C1 segment of cervical spinal cord (tissue), 14 donors: Measurements from ENCODE around the gene HNRNPLL.
A peak's percentile ranks its signal among the peaks of the same experiment; 100 is the strongest.
"Not testable (repeated sequence)": the region's sequence is repeated elsewhere in the genome, so short reads cannot be mapped to it uniquely, and the experiment has no call there.

Experiments
- DNase-seq, 14 donors: peaks; one replicate each; lab custom pipeline; 2025; lab: John Stamatoyannopoulos, UW

Gene HNRNPLL

DNA sequence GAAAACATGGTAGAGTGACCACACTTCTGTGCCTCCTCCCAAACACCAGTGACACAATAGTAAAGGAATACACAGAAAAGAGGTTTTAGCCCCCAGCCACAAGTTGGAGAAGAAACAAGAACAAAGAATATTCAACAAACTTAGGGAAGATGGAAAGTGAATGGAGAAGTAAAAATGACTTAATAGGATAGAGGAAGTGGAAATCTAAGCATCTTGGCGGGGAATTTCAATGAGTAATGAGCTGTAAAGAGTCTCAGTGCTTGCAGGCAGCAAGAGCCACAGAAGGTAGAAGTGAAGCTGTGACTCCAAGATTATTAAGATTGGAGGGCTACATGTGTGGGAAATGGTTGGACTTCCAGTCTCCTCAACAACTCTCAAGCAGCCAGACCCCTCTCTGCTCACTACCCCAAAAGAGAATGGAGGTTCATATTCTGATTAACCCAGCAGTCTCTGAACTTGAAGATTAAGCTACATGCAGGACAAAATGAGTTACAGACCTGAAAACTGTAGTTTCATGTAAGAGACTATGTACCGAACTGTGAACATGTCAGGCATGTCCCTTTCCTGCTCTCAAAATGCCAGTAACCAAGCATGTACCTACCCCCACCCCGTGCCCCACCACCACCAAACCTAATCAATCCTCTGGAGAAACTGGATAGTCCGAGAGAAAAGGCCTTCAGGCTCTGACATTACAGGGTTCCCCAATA, 16.9 kb upstream of the HNRNPLL start:
- DNase-seq = no peak

DNA sequence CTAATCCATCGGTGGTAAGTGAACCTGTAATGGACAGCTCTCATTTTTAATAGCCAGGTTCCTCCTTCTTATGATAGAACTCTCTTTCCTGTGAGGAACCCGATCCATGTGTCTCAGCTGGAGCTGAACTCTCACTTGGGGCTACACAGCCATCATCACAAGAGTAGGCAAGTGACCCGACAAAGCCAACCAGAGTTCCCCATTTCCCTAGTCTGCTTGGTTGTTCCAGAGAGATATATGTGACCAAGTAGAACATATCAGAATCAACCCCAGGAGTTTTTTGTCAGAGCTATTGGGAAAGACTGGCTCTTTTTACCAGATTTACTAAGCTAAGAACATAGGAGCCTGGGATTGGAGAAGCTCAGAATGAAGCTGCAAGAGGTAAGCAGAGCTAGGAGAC, 14.6 kb upstream of the HNRNPLL start:
- DNase-seq = no peak

DNA sequence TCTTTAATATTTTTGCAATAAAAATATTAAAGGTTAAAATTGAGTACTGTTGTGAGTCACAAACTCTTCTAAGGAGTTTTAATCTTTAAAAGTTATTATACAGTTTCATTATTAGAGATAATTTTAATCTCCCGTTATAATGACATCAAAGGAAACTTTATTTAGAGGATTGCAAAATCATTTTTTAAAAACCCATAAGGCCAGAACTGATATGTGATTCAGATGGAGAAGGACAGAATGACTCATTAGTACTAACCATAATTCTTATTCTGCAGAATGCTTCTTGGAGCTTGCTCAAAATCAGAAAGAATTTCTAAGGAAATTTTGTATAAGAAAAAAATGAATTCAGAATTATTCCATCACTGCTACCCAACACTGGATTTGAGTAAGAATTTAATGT, 12.5 kb upstream of the HNRNPLL start:
- no peak for DNase-seq

DNA sequence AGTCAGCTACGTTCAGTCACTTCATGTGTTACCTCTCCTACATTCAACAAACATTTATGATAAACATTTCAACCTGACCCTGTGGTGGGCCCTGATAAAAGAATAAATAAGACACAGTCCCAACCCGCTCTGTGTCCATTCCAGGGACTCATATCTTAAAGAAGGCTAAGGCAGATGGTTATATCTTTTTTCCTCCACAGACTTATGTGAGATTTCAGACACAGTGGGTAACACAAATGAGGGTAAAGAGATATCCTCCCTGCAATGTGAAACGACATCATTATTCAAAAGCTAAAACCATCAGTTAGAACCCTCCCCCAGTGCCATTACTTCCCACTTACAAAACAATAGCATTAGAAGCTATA, 11.1 kb upstream of the HNRNPLL start:
- DNase-seq = no peak

DNA sequence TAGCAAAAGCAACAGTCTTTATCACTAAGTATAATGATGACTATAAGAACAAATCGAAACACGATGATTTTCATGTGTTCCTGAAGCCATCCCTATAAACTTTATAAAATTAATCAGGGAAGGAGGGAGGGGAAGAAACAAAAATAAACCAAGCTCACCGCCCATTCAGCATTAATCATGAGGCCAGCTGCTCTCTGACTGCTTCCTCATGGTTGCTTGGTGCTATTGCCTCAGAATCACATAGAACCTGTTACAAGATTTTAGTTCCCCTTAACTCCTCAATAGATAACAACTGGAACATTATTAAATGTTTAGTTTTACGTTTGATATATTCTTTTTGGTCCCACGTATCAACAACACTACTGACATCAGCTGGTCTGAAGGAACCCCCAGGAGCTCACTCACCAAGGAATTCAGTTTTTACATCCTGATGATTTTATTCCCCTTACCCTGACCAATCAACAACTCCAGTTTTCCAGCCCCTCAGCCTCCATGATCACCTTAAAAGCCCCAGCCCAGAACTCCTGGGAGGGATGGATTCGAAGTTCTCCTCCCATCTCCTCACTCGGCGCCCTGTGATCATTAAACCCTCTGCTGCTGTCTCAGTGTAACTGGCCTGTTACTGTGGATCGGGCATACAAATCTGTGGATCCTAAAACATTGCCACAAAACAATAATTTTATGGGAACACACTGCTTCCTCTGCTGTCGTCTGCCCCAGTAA, 10.6 kb upstream of the HNRNPLL start:
- peak in 1 of 14 donors; percentile 6 for DNase-seq

DNA sequence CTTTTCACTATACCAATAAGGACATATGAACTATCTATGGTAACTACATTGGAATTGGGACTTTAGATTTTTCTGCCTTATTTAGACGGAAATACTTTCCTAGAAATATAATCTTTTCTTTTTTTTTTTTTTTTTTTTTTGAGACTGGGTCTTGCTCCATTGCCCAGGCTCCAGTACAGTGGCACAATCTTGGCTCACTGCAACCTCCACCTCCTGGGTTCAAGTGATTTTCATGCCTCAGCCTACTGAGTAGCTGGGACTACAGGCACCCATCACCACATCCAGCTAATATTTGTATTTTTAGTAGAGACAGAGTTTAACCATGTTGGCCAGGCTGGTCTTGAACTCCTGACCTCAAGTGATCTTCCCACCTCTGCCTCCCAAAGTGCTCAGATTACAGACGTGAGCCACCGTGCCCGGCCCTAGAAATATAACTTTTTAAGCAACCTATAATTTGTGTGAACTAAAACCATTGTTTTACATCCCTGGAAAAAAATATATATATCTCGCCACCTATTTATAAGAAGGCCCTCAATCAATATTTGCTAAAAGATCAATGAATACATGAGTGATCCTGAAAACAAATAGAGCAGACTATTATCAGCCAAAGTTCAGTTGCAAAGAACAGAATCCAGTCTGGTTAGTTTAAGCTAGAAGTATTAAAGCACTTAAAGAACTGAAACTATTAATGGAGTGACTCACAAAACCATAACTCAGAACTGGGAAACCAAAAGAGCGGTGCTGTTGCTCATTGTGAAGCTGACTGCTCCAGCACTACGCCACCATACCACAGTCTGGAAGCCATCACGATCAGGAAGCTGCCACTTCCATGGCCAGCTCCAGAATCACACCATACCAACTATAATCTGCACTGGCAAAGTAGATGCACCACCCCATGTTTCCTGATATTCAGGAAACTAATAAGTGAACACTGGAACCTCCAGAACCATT, 8.4 kb upstream of the HNRNPLL start:
- DNase-seq = no peak

DNA sequence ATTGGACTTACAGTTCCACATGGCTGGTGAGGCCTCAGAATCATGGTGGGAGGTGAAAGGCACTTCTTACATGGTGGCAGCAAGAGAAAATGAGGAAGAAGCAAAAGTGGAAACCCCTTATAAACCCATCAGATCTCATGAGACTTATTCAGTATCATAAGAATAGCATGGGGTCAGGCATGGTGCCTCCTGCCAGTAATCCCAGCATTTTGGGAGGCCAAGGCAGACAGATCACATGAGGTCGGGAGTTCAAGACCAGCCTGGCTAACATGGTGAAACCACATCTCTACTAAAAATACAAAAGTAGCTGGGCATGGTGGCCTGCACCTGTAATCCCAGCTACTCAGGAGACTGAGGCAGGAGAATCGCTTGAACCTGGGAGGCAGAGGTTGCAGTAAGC, 6.5 kb upstream of the HNRNPLL start:
- not testable (repeated sequence) for DNase-seq

DNA sequence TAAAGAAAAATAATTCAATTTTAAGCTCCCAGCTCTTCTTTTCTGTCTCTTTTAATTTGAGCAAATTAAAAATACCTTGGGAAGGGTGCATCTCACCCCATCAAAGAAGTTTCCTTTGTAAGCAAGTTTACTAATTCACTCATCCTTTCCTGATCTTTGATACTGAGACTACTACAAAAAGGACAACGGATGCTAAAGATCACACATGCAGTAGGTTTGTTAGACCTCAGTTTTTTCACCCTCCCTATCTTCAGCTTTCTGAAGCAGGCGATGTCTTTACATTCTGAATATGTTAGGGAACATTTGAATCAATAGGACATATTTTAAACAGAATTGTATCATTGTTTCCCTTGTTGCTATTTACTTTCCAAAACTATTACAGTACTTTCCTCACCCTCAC, 6.0 kb upstream of the HNRNPLL start:
- DNase-seq = no peak

DNA sequence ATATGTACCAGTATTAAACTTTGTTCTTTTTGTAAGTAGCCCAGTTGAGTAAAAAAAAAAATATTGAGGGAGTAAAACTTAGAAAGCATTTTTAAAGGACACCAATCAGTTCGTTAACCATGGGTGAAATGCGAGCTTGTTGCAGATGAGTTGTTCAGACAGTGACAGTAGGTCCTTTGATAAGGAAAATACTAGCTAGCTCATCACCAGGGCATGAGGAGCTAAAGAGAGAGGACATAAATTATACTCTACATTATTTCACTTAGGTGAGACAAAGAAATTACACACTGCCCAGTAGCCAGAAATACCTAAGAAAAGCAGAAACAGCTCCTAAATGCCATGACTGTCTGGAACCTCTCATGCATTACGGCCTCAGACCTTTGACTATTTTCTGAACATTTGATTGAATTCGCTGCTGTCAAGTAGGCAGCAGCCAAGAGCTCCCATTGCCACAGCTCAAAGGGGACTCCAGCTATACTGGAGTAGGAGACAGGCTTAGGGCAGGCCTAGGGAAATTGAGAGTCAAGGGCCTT, 2.6 kb upstream of the HNRNPLL start:
- DNase-seq = no peak

DNA sequence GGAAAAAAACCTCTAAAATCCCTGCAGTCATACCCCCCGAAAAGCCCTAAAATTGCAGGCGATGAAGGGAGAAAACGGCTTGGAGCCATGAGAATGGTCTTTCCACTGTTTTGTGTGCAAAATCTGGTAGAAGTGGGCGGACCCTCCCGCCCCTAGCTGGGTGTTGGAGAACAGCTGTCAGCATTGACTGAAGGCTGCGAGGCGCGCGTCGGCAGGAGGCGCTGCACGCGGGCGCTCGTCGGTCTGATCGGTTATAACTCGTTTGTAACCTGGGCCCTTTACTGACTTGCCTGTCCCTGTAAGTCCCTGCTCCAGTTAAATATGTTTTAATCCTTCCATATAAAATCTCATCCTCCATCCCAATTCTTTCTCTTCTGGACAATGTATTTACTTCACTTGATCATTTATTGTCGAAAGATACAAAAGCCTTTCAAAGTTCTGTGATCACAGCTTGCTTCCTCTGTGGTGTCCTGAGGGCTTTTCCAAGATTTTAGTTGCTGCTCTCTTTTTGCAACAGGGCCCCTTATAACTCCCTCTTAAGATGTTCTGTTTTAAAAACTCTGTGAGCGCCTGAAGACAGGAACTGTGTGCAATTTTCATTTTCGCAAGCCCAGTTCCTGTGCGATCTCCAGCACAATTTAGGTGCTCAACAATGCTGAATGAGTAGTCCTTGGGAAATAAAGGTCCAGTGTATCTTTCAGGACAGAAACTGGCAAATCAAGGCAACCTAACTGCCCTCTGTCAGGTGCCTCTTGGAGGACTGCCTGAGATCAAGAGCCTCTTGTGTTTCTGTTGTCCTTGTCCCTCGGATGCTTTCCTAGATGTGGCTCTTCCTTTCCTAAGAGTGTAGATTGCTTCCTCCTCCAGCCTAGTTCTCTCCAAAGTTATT, 918 bp upstream of the HNRNPLL start:
- peak; percentile 14 to 88 (median 76) for DNase-seq

DNA sequence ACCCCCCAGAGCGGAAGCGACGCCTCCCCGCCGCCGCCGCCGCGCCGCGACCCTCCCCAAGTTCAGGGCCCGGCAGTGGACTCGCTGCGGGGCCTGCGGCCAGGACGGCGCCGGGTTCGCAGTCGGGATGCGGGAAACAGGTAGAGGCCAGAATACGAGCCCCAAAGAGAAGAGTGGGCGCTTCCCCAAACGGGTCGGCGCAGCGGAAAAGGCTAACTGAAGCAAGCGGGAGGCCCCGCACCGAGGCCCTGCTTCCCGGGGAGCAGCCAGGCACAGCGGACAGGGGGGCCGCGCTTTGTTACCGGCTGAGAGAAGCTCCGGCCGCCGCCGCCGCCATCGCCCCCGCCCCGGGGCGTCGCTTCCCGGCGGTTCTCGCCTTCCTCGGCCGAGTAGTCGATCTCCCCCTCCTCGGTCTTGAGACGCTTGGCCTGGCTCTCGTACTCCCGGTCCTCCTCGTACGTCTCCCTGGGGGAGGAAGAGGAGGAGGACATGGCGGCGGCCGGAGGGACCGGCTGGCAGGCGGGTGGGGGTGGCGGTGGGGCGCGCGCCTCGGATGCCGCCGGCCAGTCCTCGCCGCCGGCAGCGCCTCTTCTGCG, 494 bp downstream of the HNRNPLL start:
- DNase-seq = peak in 11 of 14 donors; percentile 47 to 87 (median 67)

DNA sequence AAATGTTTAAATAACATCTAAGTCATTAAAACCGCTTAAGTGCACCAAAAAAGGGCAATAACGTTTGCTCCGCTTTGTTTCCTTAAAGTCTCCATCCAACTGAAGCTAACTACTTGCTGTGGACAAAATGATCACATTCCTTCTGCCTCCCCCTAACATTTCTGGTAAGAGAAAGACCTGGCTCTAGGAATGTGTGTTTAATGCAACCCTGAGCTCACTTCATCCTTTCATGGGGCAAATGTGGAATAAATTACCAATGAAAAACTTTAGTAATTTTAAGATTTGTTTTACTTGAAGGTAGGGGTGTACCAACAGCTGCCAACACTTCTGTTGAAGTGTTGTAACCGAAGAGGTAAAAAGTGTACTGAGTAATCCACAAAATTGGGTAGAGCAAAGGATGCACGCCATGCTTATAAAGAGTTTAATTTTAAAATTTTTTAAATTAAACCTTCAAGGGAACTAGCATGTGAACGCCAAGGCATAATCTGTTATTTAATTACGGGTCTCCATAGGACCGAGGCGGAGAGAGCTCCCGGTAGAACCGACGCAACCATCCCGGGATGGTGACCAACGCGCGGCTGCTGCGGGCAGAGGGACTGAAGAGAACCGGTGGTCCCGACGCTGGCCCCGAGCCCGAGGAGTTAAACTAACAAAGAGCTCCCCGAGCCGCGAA, 1.1 kb downstream of the HNRNPLL start:
- DNase-seq = peak in 2 of 14 donors; percentile 45 to 56

DNA sequence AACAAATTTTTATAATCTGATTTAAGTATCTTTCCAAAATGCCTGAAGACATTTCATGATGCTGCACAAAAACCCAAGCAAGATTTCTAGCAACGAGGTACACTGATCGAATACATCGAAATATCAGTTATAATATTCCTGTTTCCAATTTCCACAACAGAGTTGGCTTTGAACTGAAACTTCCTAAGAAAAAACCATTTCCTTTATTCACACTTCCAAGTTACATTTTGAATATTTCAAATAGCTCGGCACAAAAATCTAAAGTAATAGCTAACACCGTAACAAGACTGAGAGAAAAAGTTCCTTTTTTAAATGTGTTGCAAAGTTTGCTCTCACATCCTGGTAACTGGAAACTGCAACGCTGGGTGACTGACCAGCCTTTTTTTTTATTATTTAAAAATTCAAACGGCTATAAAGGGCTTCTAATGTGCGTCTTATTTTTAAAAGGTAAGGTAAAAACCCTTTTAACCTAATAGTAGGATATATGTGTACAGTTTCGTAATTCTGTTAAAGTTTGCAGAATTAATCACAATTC, 1.7 kb downstream of the HNRNPLL start:
- DNase-seq = no peak

DNA sequence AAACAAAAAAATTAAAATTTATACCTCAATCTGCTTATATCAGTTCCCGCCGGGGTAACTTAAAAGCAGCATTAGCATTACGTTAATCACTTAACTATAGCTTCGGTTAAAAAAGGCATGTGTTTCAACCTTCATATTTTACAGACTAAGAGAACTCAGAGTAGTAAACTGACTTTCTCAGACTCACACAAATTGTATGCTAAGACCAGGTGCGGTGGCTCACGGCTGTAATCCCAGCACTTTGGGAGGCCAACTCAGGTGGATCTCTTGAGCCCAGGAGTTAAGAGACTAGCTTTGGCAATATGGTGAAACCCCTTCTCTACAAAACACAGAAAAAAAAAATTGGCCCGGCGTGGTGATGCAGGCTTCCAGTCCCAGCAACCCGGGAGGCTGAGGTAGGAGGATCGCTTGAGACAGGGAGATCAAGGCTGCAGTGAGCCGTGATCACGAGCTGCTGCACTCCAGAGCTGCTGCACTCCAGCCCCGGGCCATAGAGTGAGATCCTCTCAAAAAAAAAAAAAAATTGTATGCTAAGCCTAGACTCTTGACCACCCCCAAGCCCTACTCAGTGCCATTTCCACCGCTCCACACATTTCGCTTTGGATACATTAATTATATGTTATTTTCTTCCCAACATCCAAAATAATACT, 2.4 kb downstream of the HNRNPLL start:
- DNase-seq = no peak

DNA sequence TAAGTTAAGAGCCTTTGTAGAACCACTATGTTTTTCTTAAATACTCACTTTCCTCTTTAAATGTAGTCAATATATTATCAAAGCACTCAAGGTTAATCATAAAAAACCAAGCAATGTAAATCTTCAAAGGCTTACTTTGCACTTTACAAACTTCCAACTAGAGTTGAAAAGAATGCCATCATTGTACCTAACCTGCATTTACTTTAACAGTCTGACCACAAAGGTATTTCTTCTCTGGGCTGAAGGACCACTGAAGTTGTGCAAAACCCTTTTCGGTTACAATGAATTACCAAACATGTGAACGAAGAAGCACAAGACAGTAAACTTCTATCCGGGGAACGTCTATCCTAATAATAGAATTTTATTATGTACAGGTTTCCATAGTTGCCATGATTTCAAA, 3.0 kb downstream of the HNRNPLL start:
- no peak for DNase-seq

DNA sequence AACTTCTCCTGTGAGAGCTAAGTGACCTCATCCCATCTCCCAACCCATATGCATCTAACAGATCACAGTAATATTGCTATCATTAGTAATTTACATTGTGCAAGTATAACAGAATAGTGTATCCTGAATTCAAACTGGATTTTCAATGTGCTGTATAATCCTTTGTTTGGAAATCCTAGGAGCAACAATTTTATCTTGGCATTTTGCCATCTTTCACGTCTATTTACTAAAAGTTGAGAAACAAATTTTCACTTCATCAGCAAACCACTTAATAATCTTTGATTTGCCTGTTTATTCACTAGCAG, 3.8 kb downstream of the HNRNPLL start:
- no peak for DNase-seq

DNA sequence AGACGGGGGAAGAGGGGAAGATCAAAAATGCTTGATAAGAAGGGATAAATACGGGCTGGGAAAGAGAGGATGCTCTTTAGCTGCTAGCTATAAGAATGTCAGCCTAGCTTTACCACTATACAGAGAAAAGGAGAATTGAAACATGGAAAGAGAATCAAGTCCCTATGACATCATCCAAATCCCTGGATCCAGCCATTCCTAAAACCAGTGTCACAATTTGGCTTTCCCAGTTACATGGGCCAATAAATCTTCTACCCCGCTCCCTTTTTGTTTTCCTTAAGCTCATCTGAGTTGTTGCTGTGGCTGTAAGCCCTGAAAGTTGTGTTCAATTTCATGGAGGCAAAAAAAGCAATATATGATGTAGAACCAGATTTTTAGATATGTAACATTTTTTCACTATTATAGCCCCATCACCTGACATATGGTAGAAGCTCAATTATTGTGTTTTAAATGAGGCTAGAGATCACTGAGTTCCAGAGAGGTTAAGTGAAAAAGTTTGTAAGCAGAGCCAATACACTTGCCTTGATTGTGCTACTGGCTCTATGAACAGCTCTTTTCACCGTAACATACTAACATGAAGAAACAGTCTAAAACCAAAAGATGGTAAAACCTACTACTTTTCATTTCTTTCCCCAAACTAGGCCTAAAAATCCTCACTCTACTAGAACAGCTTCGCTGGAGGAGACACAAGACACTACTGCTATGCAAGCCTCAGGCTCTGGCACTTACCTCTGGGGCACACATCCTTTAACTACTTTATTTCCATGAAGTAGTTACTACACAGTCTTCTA, 4.3 kb downstream of the HNRNPLL start:
- DNase-seq = no peak

DNA sequence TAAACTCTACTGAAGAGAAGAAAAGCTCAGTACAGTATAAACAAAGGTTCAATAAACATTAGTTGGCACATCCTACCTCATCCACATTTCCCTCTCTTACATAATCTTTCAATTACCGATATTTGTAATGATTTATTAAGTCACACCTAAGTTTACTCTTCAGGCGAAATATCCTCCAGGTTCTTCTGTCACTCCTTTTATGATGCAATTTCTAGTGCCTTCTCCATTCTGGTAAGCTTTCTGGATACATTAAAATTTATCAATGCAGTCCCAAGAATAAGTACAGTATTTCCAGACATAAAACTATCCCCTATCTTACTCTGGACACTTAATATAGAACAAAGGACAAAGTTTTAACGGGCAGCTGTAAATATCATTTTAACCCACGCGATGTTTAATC, 5.6 kb downstream of the HNRNPLL start:
- DNase-seq = no peak

DNA sequence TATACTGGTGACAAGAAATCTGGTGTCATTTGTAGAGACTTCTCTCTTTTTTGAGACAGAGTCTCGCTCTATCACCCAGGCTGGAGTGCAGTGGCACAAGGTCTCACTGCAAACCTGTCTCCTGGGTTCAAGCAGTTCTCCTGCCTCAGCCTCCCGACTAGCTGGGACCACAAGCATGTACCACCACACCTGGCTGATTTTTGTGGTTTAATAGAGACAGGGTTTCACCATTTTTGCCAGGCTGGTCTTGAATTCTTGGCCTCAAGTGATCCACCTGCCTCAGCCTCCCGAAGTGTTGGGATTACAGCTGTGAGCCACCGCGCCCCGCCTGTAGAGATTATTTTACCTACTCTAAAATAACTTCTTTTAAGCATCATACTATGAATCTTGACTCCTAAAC, 6.5 kb downstream of the HNRNPLL start:
- DNase-seq = no peak
